ENCODE data around the gene MRPL44. TPM values are rescaled to one million over a fixed set of nuclear protein-coding genes. Genes with fewer than 3 reads are reported as not detected.
A peak's percentile ranks its signal among the peaks of the same experiment; 100 is the strongest.

MRPL44 gene
- total and polyA plus RNA-seq, 11 donors = 20.7 to 54.2 (median 38.2) TPM

DNA sequence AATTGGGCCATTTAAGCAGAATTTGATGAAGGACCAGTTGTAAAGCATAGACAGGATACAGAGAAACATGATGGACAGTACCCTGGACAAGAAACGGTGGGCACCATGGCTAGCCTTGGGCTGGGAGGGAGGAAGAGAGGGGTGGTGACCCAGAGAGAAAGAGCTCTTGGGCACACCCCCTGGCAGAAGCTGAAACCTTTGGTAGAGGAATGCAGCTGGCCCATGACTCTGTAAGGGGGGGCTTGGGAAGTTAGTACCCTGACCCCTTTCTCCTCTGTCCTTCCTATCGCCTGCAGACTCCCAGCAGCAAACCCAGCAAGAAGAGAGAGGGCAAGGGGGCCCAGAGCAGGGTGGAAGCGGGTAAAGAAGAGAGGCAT, 32.6 kb downstream of the MRPL44 start:
- Histone ChIP-seq H3K27ac (no peak overlapping the region), H3K4me1 (peaks cover 0 to 6% (median 0%) of the 10 kb centered on the region in 12 donors), H3K36me3 (peaks cover 0 to 59% (median 0%) of the 10 kb centered on the region in 9 donors), H3K4me3 (no peak overlapping the region), H3K27me3 (peaks cover 0 to 5% (median 0%) of the 10 kb centered on the region in 9 donors), H3K9me3 (no peaks in the 10 kb centered on the region)
- intact Hi-C loops (cut with DNase I) = loop anchor here in 5 of 10 donors (10.0 kb wide), 2 partner anchors 655 to 795 kb away; no protein-coding TSS in a partner anchor
- DNase-seq (no peak), ATAC-seq (no peak)
- no peak for TF ChIP-seq POLR2A (IDR thresholded peaks at IDR 0.05)
- TF ChIP-seq, protein P1, sequence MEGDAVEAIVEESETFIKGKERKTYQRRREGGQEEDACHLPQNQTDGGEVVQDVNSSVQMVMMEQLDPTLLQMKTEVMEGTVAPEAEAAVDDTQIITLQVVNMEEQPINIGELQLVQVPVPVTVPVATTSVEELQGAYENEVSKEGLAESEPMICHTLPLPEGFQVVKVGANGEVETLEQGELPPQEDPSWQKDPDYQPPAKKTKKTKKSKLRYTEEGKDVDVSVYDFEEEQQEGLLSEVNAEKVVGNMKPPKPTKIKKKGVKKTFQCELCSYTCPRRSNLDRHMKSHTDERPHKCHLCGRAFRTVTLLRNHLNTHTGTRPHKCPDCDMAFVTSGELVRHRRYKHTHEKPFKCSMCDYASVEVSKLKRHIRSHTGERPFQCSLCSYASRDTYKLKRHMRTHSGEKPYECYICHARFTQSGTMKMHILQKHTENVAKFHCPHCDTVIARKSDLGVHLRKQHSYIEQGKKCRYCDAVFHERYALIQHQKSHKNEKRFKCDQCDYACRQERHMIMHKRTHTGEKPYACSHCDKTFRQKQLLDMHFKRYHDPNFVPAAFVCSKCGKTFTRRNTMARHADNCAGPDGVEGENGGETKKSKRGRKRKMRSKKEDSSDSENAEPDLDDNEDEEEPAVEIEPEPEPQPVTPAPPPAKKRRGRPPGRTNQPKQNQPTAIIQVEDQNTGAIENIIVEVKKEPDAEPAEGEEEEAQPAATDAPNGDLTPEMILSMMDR (IDR thresholded peaks at IDR 0.05) = no peak
- 69 to 74% (median 72%) methylated on average over 3 of the region's 3 CpGs for WGBS, 4 donors

DNA sequence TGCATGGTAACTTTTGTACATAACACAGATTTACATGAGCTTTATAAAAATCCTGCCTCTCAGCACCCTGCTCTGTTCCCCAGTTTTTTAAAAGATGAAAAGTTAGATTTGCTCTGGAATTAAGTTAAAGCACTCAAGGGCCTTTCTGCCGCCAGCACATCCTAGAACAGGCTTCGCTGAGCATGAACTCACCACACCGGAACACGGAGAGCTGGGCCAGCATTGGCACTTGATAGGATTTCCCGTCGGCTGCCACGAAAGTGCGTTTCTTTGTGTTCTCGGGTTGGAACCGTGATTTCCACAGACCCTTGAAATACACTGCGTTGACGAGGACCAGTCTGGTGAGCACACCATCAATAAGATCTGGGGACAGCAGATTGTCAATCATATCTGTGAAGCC, 34.3 kb downstream of the MRPL44 start:
- Histone ChIP-seq H3K36me3 (peaks cover 0 to 56% (median 0%) of the 10 kb centered on the region in 9 donors), H3K27ac (no peak overlapping the region), H3K4me1 (peaks cover 0 to 6% (median 0%) of the 10 kb centered on the region in 12 donors), H3K4me3 (no peak overlapping the region), H3K9me3 (no peaks in the 10 kb centered on the region), H3K27me3 (peaks cover 0 to 5% (median 0%) of the 10 kb centered on the region in 9 donors)
- TF ChIP-seq, protein P1 (IDR thresholded peaks at IDR 0.05) = no peak
- TF ChIP-seq POLR2A (IDR thresholded peaks at IDR 0.05) = no peak
- intact Hi-C loops (cut with DNase I) = loop anchor here in 6 of 10 donors (2.0 to 10.0 kb wide), 3 partner anchors 293 to 793 kb away; no protein-coding TSS in a partner anchor
- ATAC-seq (no peak), DNase-seq (no peak)
- WGBS, 4 donors = 91 to 95% (median 91%) methylated on average over 12 of the region's 12 CpGs

DNA sequence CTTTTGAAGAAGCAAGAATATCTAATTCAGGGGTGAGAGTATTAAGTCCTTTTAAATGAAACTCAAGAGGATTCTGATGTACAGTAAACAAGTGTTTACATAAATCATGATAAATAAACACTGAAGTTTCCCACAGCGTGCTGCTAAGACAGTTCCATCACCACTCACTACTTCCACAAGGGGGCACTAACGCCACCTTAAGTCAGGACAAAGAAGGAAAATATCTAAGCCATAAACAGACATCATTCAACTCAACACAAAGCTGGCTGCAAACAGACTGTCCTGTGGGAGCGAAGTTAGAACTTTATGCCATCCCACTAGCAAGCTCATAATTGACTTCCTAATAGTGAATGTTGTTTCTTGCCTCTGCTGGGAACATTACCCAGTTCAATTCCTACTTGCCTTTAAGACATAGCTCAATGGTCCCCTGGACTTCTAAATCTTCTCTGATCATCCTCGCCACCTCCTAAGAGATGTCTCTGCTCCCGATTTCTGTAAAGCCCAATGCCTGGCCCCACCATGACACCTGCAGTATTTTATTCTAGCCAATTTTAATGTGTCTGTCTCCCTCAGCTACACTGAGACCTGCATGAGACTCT, 36.5 kb downstream of the MRPL44 start:
- DNase-seq (peak in 4 of 5 donors; percentile 33 to 59 (median 52)), ATAC-seq (peak; percentile 27 to 77 (median 68))
- H3K4me3 ChIP-seq = no peak overlapping the region
- intact Hi-C loops (cut with DNase I) = loop anchor here (1.0 to 10.0 kb wide), 6 partner anchors 45 to 791 kb away; partner anchors contain the start of gene SERPINE2 (in 1 of the 10)
- no peaks in the 10 kb centered on the region for H3K27me3 ChIP-seq
- TF ChIP-seq, protein P1 (IDR thresholded peaks at IDR 0.05) = peak; percentile 69 to 90 (median 82)
- no peak for TF ChIP-seq POLR2A (IDR thresholded peaks at IDR 0.05)
- H3K27ac ChIP-seq = no peak overlapping the region
- WGBS, 4 donors = 33 to 36% (median 34%) methylated on average over 5 of the region's 5 CpGs
- peaks cover 0 to 55% (median 3%) of the 10 kb centered on the region in 9 donors for H3K36me3 ChIP-seq
- H3K9me3 ChIP-seq = no peaks in the 10 kb centered on the region
- H3K4me1 ChIP-seq = peaks cover 0 to 6% (median 0%) of the 10 kb centered on the region in 12 donors

DNA sequence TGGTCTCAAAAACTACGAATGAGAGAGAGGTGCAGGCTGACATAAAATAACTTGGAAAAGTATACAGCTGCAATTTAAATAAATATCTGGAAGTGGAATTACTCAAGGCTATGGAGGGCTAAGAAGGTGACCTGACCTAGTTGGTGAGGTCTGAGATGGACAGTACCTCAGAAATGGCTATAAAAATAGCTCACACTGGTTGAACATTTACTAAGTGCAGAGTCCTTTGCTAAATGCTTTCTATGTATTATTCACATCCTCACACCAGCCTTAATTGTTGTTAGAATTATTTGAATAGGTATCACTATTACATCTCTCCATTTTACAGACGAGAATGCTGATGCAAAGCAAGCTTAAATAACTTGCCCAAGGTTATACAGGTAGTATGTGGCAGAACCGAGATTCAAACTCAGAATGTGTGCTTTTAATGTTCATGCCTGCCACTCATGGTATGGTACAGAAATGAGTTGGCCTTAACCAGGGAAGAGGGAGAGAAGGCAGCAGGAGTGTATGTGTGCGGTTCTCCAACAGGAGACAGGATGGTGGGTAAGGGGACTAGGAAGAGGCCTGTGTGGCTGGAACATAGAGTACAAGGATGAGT, 37.4 kb downstream of the MRPL44 start:
- Histone ChIP-seq H3K4me1 (peaks cover 0 to 6% (median 0%) of the 10 kb centered on the region in 12 donors), H3K4me3 (no peak overlapping the region), H3K27ac (no peak overlapping the region), H3K9me3 (no peaks in the 10 kb centered on the region), H3K36me3 (peaks cover 0 to 56% (median 3%) of the 10 kb centered on the region in 9 donors), H3K27me3 (no peaks in the 10 kb centered on the region)
- DNase-seq (no peak), ATAC-seq (no peak)
- intact Hi-C loops (cut with DNase I) = loop anchor here in 7 of 10 donors (1.0 to 10.0 kb wide), 9 partner anchors 38 to 790 kb away; partner anchors contain the start of gene SERPINE2 (in 3 of the 7)
- TF ChIP-seq, protein P1 (IDR thresholded peaks at IDR 0.05) = no peak
- no peak for TF ChIP-seq POLR2A (IDR thresholded peaks at IDR 0.05)
- WGBS, 4 donors = 86 to 92% (median 89%) methylated on average over 4 of the region's 4 CpGs

Data from heart left ventricle (tissue), 16 donors.